IMR-90 (cell line): ENCODE data around the gene VPS37B. TPM values are rescaled to one million over a fixed set of nuclear protein-coding genes. Genes with fewer than 3 reads are reported as not detected.

ENCODE experiments used
- ATAC-seq: fragments of 200-7000 bp; cut with Tn5 transposase; 2 replicates; pipeline ENCODE4 v1.9.1; 2020; ENCODE audit warnings: low read depth, mild to moderate bottlenecking, moderate library complexity
- BruUV-seq: library from RNA; stranded (reverse); fragments of 400-500 nt; replicated peaks from 2 replicates; lab custom pipeline; 2021; lab: Mats Ljungman, UMichigan
- CTCF ChIA-PET: fragments of 300-600 bp; formaldehyde crosslinking; extraction: SDS; loops from one replicate; lab custom pipeline; 2021; ENCODE audit warnings: antibody characterized with exemption; lab: Yijun Ruan, JAX
- POLR2A ChIA-PET: fragments of 300-600 bp; sonication (Branson Sonifier 250); formaldehyde crosslinking; loops from one replicate; lab custom pipeline; 2022; ENCODE audit warnings: antibody characterized with exemption; ENCODE audit not compliant: unreplicated experiment; lab: Charles Lee
- DNase-seq: peaks from one replicate; pipeline ENCODE4 v3.0.0; 2013
- H2AFZ ChIP-seq: replicated peaks from 2 replicates; pipeline ENCODE3; 2013; ENCODE audit warnings: low read length, mild to moderate bottlenecking; ENCODE audit not compliant: poor library complexity
- H2AK5ac ChIP-seq: 2 replicates; pipeline ENCODE4 v1.6.1; 2013; ENCODE audit warnings: low read depth, low read length, inconsistent platforms
- H2AK9ac ChIP-seq: replicated peaks from 2 replicates; pipeline ENCODE3; 2013; ENCODE audit warnings: mild to moderate bottlenecking, low read depth, low read length, moderate library complexity; ENCODE audit not compliant: poor library complexity
- H2BK120ac ChIP-seq: 2 replicates; pipeline ENCODE4 v1.6.1; 2013; ENCODE audit warnings: low read depth, low read length, inconsistent platforms
- H2BK15ac ChIP-seq: 3 replicates; pipeline ENCODE4 v1.6.1; 2013; ENCODE audit warnings: low read depth, low read length, inconsistent platforms
- H2BK20ac ChIP-seq: 2 replicates; pipeline ENCODE4 v1.6.1; 2013; ENCODE audit warnings: low read depth, mild to moderate bottlenecking, inconsistent platforms, low read length, moderate library complexity
- H2BK5ac ChIP-seq: 2 replicates; pipeline ENCODE4 v1.6.1; 2013; ENCODE audit warnings: mild to moderate bottlenecking, low read depth, low read length, inconsistent platforms; ENCODE audit not compliant: poor library complexity, severe bottlenecking
- H3K14ac ChIP-seq: replicated peaks from 2 replicates; pipeline ENCODE4 v1.6.1; 2013; ENCODE audit warnings: low read depth, low read length, inconsistent platforms
- H3K18ac ChIP-seq: 2 replicates; pipeline ENCODE4 v1.6.1; 2013; ENCODE audit warnings: low read depth, low read length, control low read depth
- H3K23ac ChIP-seq: 2 replicates; pipeline ENCODE4 v1.6.1; 2013; ENCODE audit warnings: low read depth, low read length, inconsistent platforms
- H3K27ac ChIP-seq: 2 replicates; pipeline ENCODE4 v1.5.1; 2013; ENCODE audit warnings: mild to moderate bottlenecking, control low read depth, low read length; ENCODE audit not compliant: insufficient read depth
- H3K27me3 ChIP-seq: 2 replicates; pipeline ENCODE4 v1.6.1; 2013; ENCODE audit warnings: low read length; ENCODE audit not compliant: control insufficient read depth, insufficient read depth
- H3K36me3 ChIP-seq: 2 replicates; pipeline ENCODE4 v1.6.1; 2013; ENCODE audit warnings: low read length, mixed read lengths; ENCODE audit not compliant: control insufficient read depth, insufficient read depth
- H3K4ac ChIP-seq: 2 replicates; pipeline ENCODE4 v1.6.1; 2013; ENCODE audit warnings: low read depth, low read length, inconsistent platforms
- H3K4me1 ChIP-seq: 2 replicates; pipeline ENCODE4 v1.6.1; 2013; ENCODE audit warnings: low read length, mixed read lengths; ENCODE audit not compliant: control insufficient read depth, insufficient read depth
- H3K4me2 ChIP-seq: 2 replicates; pipeline ENCODE4 v1.6.1; 2013; ENCODE audit warnings: low read depth, mild to moderate bottlenecking, control low read depth, low read length, moderate library complexity
- H3K4me3 ChIP-seq: 2 replicates; pipeline ENCODE4 v1.5.1; 2013; ENCODE audit warnings: low read depth, mild to moderate bottlenecking, control low read depth, low read length, moderate library complexity; ENCODE audit not compliant: insufficient read depth
- H3K56ac ChIP-seq: 2 replicates; pipeline ENCODE4 v1.6.1; 2013; ENCODE audit warnings: low read length, inconsistent platforms; ENCODE audit not compliant: insufficient read depth; ENCODE audit errors: extremely low read depth
- H3K79me1 ChIP-seq, 2 experiments: 2 replicates each; pipeline ENCODE4 v1.6.1; 2013; ENCODE audit warnings: low read length in 2 of 2, inconsistent platforms in 1 of 2, low read depth in 1 of 2
- H3K9ac ChIP-seq: 2 replicates; pipeline ENCODE4 v1.6.1; 2013; ENCODE audit warnings: low read depth, low read length, control low read depth
- H3K9me1 ChIP-seq: 2 replicates; pipeline ENCODE4 v1.6.1; 2013; ENCODE audit warnings: low read length, inconsistent platforms; ENCODE audit not compliant: insufficient read depth
- H3K9me3 ChIP-seq: 2 replicates; pipeline ENCODE4 v1.6.1; 2013; ENCODE audit warnings: low read length; ENCODE audit not compliant: control insufficient read depth, insufficient read depth
- H4K20me1 ChIP-seq: 2 replicates; pipeline ENCODE4 v1.6.1; 2013; ENCODE audit warnings: low read length, inconsistent platforms; ENCODE audit not compliant: insufficient read depth
- H4K5ac ChIP-seq: 2 replicates; pipeline ENCODE4 v1.6.1; 2013; ENCODE audit warnings: mild to moderate bottlenecking, low read depth, low read length, control low read depth
- H4K8ac ChIP-seq, 2 experiments: 2 replicates each; pipeline ENCODE4 v1.6.1; 2013; ENCODE audit warnings: low read depth in 2 of 2, low read length in 2 of 2, control low read depth in 1 of 2, inconsistent platforms in 1 of 2
- H4K91ac ChIP-seq: 2 replicates; pipeline ENCODE4 v1.6.1; 2013; ENCODE audit warnings: low read depth, low read length, inconsistent platforms; ENCODE audit not compliant: insufficient read depth
- CHD1 ChIP-seq: IDR thresholded peaks from 2 replicates; pipeline ENCODE4 v1.6.1; 2012; ENCODE audit warnings: low read depth, low read length, improper control_type of control experiment
- CTCF ChIP-seq: conservative IDR thresholded peaks from 2 replicates; pipeline ENCODE4 v1.5.1; 2012; ENCODE audit warnings: mild to moderate bottlenecking, low read depth, low read length, improper control_type of control experiment
- MAFK ChIP-seq: IDR thresholded peaks from 2 replicates; pipeline ENCODE4 v1.6.1; 2012; ENCODE audit warnings: low read depth, low read length, improper control_type of control experiment
- MXI1 ChIP-seq: IDR thresholded peaks from 2 replicates; pipeline ENCODE4 v1.6.1; 2012; ENCODE audit warnings: low read depth, mild to moderate bottlenecking, low read length, moderate library complexity, borderline replicate concordance
- POLR2A ChIP-seq: IDR thresholded peaks from 2 replicates; pipeline ENCODE4 v1.6.1; 2012; ENCODE audit warnings: mild to moderate bottlenecking, low read depth, low read length
- RCOR1 ChIP-seq: IDR thresholded peaks from 2 replicates; pipeline ENCODE4 v1.6.1; 2012; ENCODE audit warnings: mild to moderate bottlenecking, low read length, improper control_type of control experiment; ENCODE audit not compliant: insufficient replicate concordance
- USF2 ChIP-seq: fragments of 150-350 bp; IDR thresholded peaks from 2 replicates; pipeline ENCODE4 v1.6.1; 2017; ENCODE audit warnings: mild to moderate bottlenecking, antibody characterized with exemption, low read length, low read depth
- WGBS, 2 experiments: methylation state at CpG; one replicate each; pipeline versions ENCODE4 v1.1.5 to v1.1.7; 2013; ENCODE audit warnings: missing lambda C conversion rate in 2 of 2; ENCODE audit not compliant: insufficient read length in 1 of 2; ENCODE audit errors: extremely low coverage in 2 of 2; 5-methylcytosine and 5-hydroxymethylcytosine counted together
- dilution Hi-C: fragments of 300-500 bp; cut with HindIII; formaldehyde crosslinking; loops from one replicate; pipeline ENCODE4 v1.14.3; 2018; ENCODE audit warnings: low sequenced_read_pairs; ENCODE audit not compliant: unreplicated experiment
- in situ Hi-C: fragments of 300-500 bp; cut with MboI; formaldehyde crosslinking; loops from 3 replicates; pipeline ENCODE4 v1.14.3; 2019; ENCODE audit warnings: low sequenced_read_pairs, inconsistent platforms, mixed read lengths
- intact Hi-C: fragments of 100-400 bp; cut with micrococcal nuclease; formaldehyde crosslinking; loops from 2 replicates; pipeline ENCODE4 v1.10.0; 2022
- polyA plus RNA-seq, 3 experiments: library from polyadenylated mRNA; depleted of rRNA; stranded (reverse); fragments of >200 nt; gene quantifications; 2 replicates each; pipeline ENCODE4 v1.2.3, GENCODE V29; 2012; ENCODE audit warnings: low replicate concordance in 1 of 3
- total RNA-seq: library from RNA; depleted of rRNA; stranded (reverse); fragments of >200 nt; gene quantifications from 2 replicates; pipeline ENCODE4 v1.2.3, GENCODE V29; 2012

VPS37B gene
- total and polyA plus RNA-seq, 2 of the 4 experiments (the other 2 are of a cell fraction), result 8.6 to 25.7 TPM

- no peak for TF ChIP-seq MAFK
- no peak for TF ChIP-seq POLR2A
- TF ChIP-seq MXI1, result no peak
- TF ChIP-seq USF2, result no peak
- TF ChIP-seq RCOR1, result no peak
- TF ChIP-seq CHD1, result no peak
- TF ChIP-seq CTCF, result no peak
- in situ Hi-C loops, result loop anchor here (5.0 kb wide), 1 partner anchor 82 kb away; no protein-coding TSS in a partner anchor
- Histone ChIP-seq H2BK5ac (no peak overlapping the region), H3K14ac (no peak overlapping the region), H2BK20ac (no peak overlapping the region), H2BK15ac (0 out of 3 replicates have a peak overlapping the region, but pooled peaks have one; percentile 59), H3K4me2 (no peak overlapping the region), H3K79me1 (peaks cover 40 to 82% of the 10 kb centered on the region in 2 experiments), H4K5ac (no peak overlapping the region), H3K4me3 (no peak overlapping the region), H3K27me3 (no peaks in the 10 kb centered on the region), H3K9me1 (no peaks in the 10 kb centered on the region; the same call in 1 of the 2 replicates), H4K20me1 (peaks cover 19% of the 10 kb centered on the region), H3K36me3 (peaks cover 45% of the 10 kb centered on the region), H3K23ac (no peak overlapping the region; the same call in 1 of the 2 replicates), H2AK5ac (no peak overlapping the region), H3K9me3 (no peaks in the 10 kb centered on the region), H3K18ac (no peak overlapping the region), H2BK120ac (no peak overlapping the region), H3K9ac (no peak overlapping the region), H3K27ac (no peak overlapping the region), H2AFZ (no peak overlapping the region), H4K91ac (no peak overlapping the region), H3K4me1 (peaks cover 19% of the 10 kb centered on the region), H4K8ac (no peak overlapping the region), H2AK9ac (no peak overlapping the region), H3K4ac (no peak overlapping the region), H3K56ac (no peak overlapping the region)
- intact Hi-C loops, result no loop called here
- DNase-seq, result no peak
- ATAC-seq, result no peak
- ChIA-PET POLR2A (no interaction called here), CTCF (interaction anchor here (1.4 kb wide), 1 partner anchor 82 kb away, joined by 6 read pairs; no protein-coding TSS in a partner anchor)
- no TSS peak for BruUV-seq
- WGBS, 2 experiments, result 90% methylated on average over 2 of the region's 11 CpGs; no CpG with 5 or more reads in 1 of the 2 experiments
- dilution Hi-C loops, result no loop called here
Measured at GRCh38 chr12:122870163-122870842, 25.6 kb downstream of the VPS37B start.
